GM12891 (cell line): ENCODE measurements around the gene KIF6.

ENCODE experiments used
- POLR2A ChIP-seq: IDR thresholded peaks from 2 replicates; pipeline ENCODE4 v1.6.1; 2011; ENCODE audit warnings: low read depth, low read length, control low read depth
- POLR2AphosphoS5 ChIP-seq: IDR thresholded peaks from 2 replicates; pipeline ENCODE4 v1.6.1; 2011; ENCODE audit warnings: low read depth, low read length, control low read depth
- SPI1 ChIP-seq: IDR thresholded peaks from 2 replicates; pipeline ENCODE4 v1.6.1; 2011; ENCODE audit warnings: low read depth, low read length, control low read depth
- TAF1 ChIP-seq: IDR thresholded peaks from 2 replicates; pipeline ENCODE4 v1.6.1; 2011; ENCODE audit warnings: low read depth, low read length, control low read depth

GRCh38 chr6:39657355-39658135 is 67.7 kb downstream of the KIF6 start:
- TF ChIP-seq POLR2AphosphoS5 (no peak), POLR2A (no peak), SPI1 (no peak), TAF1 (no peak)
